Measurements from ENCODE around the gene COPS2. TPM values are rescaled to one million over a fixed set of nuclear protein-coding genes. Genes with fewer than 3 reads are reported as not detected.
"Not testable (repeated sequence)": the region's sequence is repeated elsewhere in the genome, so short reads cannot be mapped to it uniquely, and the experiment has no call there.

The COPS2 gene
- total RNA-seq, 8 experiments from 2014 or later, result 55.0 to 128 (median 86.1) TPM

- WGBS, 10 experiments, result 33 to 87% (median 80%) methylated on average over 1 of the region's 1 CpG; no CpG with 5 or more reads in 1 of the 10 experiments
- Histone ChIP-seq H3K4me3 (no peak overlapping the region), H3K27ac (no peak overlapping the region), H3K4me1 (replicated peaks in 1 of 2) (peaks cover 0 to 2% of the 10 kb centered on the region in 2 donors)
- in situ Hi-C loops (cut with MboI; ENCODE audit: low pct_unique_long_range_greater_than_20kb in 2 of 9, low sequenced_read_pairs in 9 of 9, unreplicated experiment in 9 of 9), result no loop called here
- no peak for ATAC-seq (replicated peaks in 6 of 8)
Measured at GRCh38 chr15:49179433-49180190, 24.2 kb upstream of the COPS2 start.

- 74 to 100% (median 91%) methylated on average over 1 to 6 of the region's 7 CpGs; no CpG with 5 or more reads in 1 of the 10 experiments for WGBS, 10 experiments
- no peak overlapping the region for H3K4me3 ChIP-seq
- in situ Hi-C loops (cut with MboI; ENCODE audit: low pct_unique_long_range_greater_than_20kb in 2 of 9, low sequenced_read_pairs in 9 of 9, unreplicated experiment in 9 of 9), result no loop called here
- ATAC-seq (replicated peaks in 6 of 8), result no peak
- no peak overlapping the region for H3K27ac ChIP-seq
- H3K4me1 ChIP-seq (replicated peaks in 1 of 2), result peaks cover 0 to 2% of the 10 kb centered on the region in 2 donors
Measured at GRCh38 chr15:49178497-49178896, 23.1 kb upstream of the COPS2 start.

GRCh38 chr15:49175582-49176397 is 20.4 kb upstream of the COPS2 start:
- ATAC-seq (replicated peaks in 6 of 8); H3K4me3 ChIP-seq; in situ Hi-C loops (cut with MboI; ENCODE audit: low pct_unique_long_range_greater_than_20kb in 2 of 9, low sequenced_read_pairs in 9 of 9, unreplicated experiment in 9 of 9); H3K27ac ChIP-seq; H3K4me1 ChIP-seq (replicated peaks in 1 of 2): not testable (repeated sequence)
- WGBS, 10 experiments, result 81 to 100% (median 96%) methylated on average over 1 to 5 of the region's 6 CpGs

GRCh38 chr15:49174902-49175301 is 19.5 kb upstream of the COPS2 start:
- no peak for ATAC-seq (replicated peaks in 6 of 8)
- no peak overlapping the region for H3K27ac ChIP-seq
- peaks cover 3 to 5% of the 10 kb centered on the region in 2 donors for H3K4me1 ChIP-seq (replicated peaks in 1 of 2)
- in situ Hi-C loops (cut with MboI; ENCODE audit: low pct_unique_long_range_greater_than_20kb in 2 of 9, low sequenced_read_pairs in 9 of 9, unreplicated experiment in 9 of 9), result loop anchor here in 1 of 9 experiments (25.0 kb wide), 1 partner anchor 313 kb away; no protein-coding TSS in a partner anchor
- WGBS, 10 experiments, result 54 to 100% (median 77%) methylated on average over 1 to 3 of the region's 3 CpGs
- no peak overlapping the region for H3K4me3 ChIP-seq

- Histone ChIP-seq H3K4me3 (no peak overlapping the region), H3K27ac (no peak overlapping the region), H3K4me1 (replicated peaks in 1 of 2) (peaks cover 6 to 8% of the 10 kb centered on the region in 2 donors)
- in situ Hi-C loops (cut with MboI; ENCODE audit: low pct_unique_long_range_greater_than_20kb in 2 of 9, low sequenced_read_pairs in 9 of 9, unreplicated experiment in 9 of 9), result loop anchor here in 1 of 9 experiments (25.0 kb wide), 1 partner anchor 309 kb away; no protein-coding TSS in a partner anchor
- ATAC-seq (replicated peaks in 6 of 8), result no peak
- 60 to 100% (median 95%) methylated on average over 1 to 6 of the region's 12 CpGs; no CpG with 5 or more reads in 2 of the 10 experiments for WGBS, 10 experiments
Measured at GRCh38 chr15:49171790-49172189, 16.4 kb upstream of the COPS2 start.

GRCh38 chr15:49169880-49170597 is 14.6 kb upstream of the COPS2 start, which contains the start of gene GALK2:
Gene GALK2 (plus strand): TSS chr15:49170247. CDS start chr15:49170323, 76 bp downstream.
- in situ Hi-C loops (cut with MboI; ENCODE audit: low pct_unique_long_range_greater_than_20kb in 2 of 9, low sequenced_read_pairs in 9 of 9, unreplicated experiment in 9 of 9), result loop anchor here in 1 of 9 experiments (25.0 kb wide), 1 partner anchor 308 kb away; no protein-coding TSS in a partner anchor

GRCh38 chr15:49168016-49168415 is 12.6 kb upstream of the COPS2 start:
- Histone ChIP-seq H3K4me1 (replicated peaks in 1 of 2) (peaks cover 6 to 8% of the 10 kb centered on the region in 2 donors), H3K4me3 (no peak overlapping the region), H3K27ac (no peak overlapping the region)
- in situ Hi-C loops (cut with MboI; ENCODE audit: low pct_unique_long_range_greater_than_20kb in 2 of 9, low sequenced_read_pairs in 9 of 9, unreplicated experiment in 9 of 9), result loop anchor here in 1 of 9 experiments (25.0 kb wide), 1 partner anchor 306 kb away; no protein-coding TSS in a partner anchor
- ATAC-seq (replicated peaks in 6 of 8), result no peak
- 14 to 100% (median 90%) methylated on average over 1 to 3 of the region's 3 CpGs for WGBS, 10 experiments

More at GRCh38 chr15:49169880-49170597, 14.6 kb upstream of the COPS2 start, which contains the start of gene GALK2:
- 6 to 80% (median 25%) methylated on average over 1 to 22 of the region's 30 CpGs for WGBS, 10 experiments
- Histone ChIP-seq H3K4me1 (replicated peaks in 1 of 2) (peaks cover 6 to 8% of the 10 kb centered on the region in 2 donors), H3K4me3 (peak within 1 kb of the TSS; percentile 37 to 60 (median 49)), H3K27ac (peak within 1 kb of the TSS; percentile 44 to 77)
- ATAC-seq (replicated peaks in 6 of 8), result peak; percentile 96 to 100 (median 100)

GRCh38 chr15:49164865-49165264 is 9.5 kb upstream of the COPS2 start:
- peaks cover 3 to 4% of the 10 kb centered on the region in 2 donors for H3K4me1 ChIP-seq (replicated peaks in 1 of 2)
- in situ Hi-C loops (cut with MboI; ENCODE audit: low pct_unique_long_range_greater_than_20kb in 2 of 9, low sequenced_read_pairs in 9 of 9, unreplicated experiment in 9 of 9), result loop anchor here in 1 of 9 experiments (25.0 kb wide), 1 partner anchor 303 kb away; no protein-coding TSS in a partner anchor
- H3K27ac ChIP-seq, result no peak overlapping the region
- no peak for ATAC-seq (replicated peaks in 6 of 8)
- H3K4me3 ChIP-seq, result no peak overlapping the region

- Histone ChIP-seq H3K27ac (no peak overlapping the region), H3K4me3 (no peak overlapping the region), H3K4me1 (replicated peaks in 1 of 2) (no peaks in the 10 kb centered on the region)
- no peak for ATAC-seq (replicated peaks in 6 of 8)
- 50 to 100% (median 86%) methylated on average over 1 of the region's 1 CpG; no CpG with 5 or more reads in 1 of the 10 experiments for WGBS, 10 experiments
- in situ Hi-C loops (cut with MboI; ENCODE audit: low pct_unique_long_range_greater_than_20kb in 2 of 9, low sequenced_read_pairs in 9 of 9, unreplicated experiment in 9 of 9), result loop anchor here in 1 of 9 experiments (25.0 kb wide), 1 partner anchor 301 kb away; no protein-coding TSS in a partner anchor
Measured at GRCh38 chr15:49163678-49164077, 8.3 kb upstream of the COPS2 start.

GRCh38 chr15:49155834-49156627 is 632 bp upstream of the COPS2 start:
- Histone ChIP-seq H3K4me3 (peak overlapping the region; percentile 72 to 84 (median 81)), H3K27ac (peak overlapping the region; percentile 25 to 59), H3K4me1 (replicated peaks in 1 of 2) (peaks cover 0 to 16% of the 10 kb centered on the region in 2 donors)
- no peak for ATAC-seq (replicated peaks in 6 of 8)
- WGBS, 10 experiments, result 0 to 4% (median 0%) methylated on average over 4 to 20 of the region's 26 CpGs; no CpG with 5 or more reads in 1 of the 10 experiments
- in situ Hi-C loops (cut with MboI; ENCODE audit: low pct_unique_long_range_greater_than_20kb in 2 of 9, low sequenced_read_pairs in 9 of 9, unreplicated experiment in 9 of 9), result loop anchor here in 1 of 9 experiments (25.0 kb wide), 1 partner anchor 294 kb away; no protein-coding TSS in a partner anchor

- Histone ChIP-seq H3K27ac (peak overlapping the region; percentile 92 to 95), H3K4me3 (peak overlapping the region; percentile 72 to 84 (median 81)), H3K4me1 (replicated peaks in 1 of 2) (peaks cover 0 to 16% of the 10 kb centered on the region in 2 donors)
- WGBS, 10 experiments, result 0 to 5% (median 0%) methylated on average over 1 to 7 of the region's 7 CpGs; no CpG with 5 or more reads in 1 of the 10 experiments
- peak in 1 of 8 experiments; percentile 3 for ATAC-seq (replicated peaks in 6 of 8)
- in situ Hi-C loops (cut with MboI; ENCODE audit: low pct_unique_long_range_greater_than_20kb in 2 of 9, low sequenced_read_pairs in 9 of 9, unreplicated experiment in 9 of 9), result loop anchor here in 1 of 9 experiments (25.0 kb wide), 1 partner anchor 292 kb away; no protein-coding TSS in a partner anchor
Measured at GRCh38 chr15:49154799-49155109, 645 bp downstream of the COPS2 start.

All from motor neuron (in vitro differentiated cells).